WI38 (cell line): ENCODE results near the gene KCNAB2.
"Not testable (repeated sequence)": the region's sequence is repeated elsewhere in the genome, so short reads cannot be mapped to it uniquely, and the experiment has no call there.

ENCODE experiments used
- H3K4me3 ChIP-seq: 2 replicates; pipeline ENCODE4 v1.5.1; 2011; ENCODE audit warnings: low read depth, mild to moderate bottlenecking, control low read depth, low read length
- CTCF ChIP-seq: IDR thresholded peaks from 2 replicates; pipeline ENCODE4 v1.5.1; 2012; ENCODE audit warnings: low read depth, mild to moderate bottlenecking, control low read depth, low read length

Gene KCNAB2

GRCh38 chr1:6052543-6053205 is 7.0 kb downstream of the KCNAB2 start:
- 0 out of 2 replicates have a peak, but pooled peaks have one; percentile 9 for TF ChIP-seq CTCF
- no peak overlapping the region for H3K4me3 ChIP-seq

- no peak for TF ChIP-seq CTCF
- no peak overlapping the region for H3K4me3 ChIP-seq
Observed at GRCh38 chr1:6053206-6053546, 7.5 kb downstream of the KCNAB2 start.

- TF ChIP-seq CTCF: no peak
Observed at GRCh38 chr1:6054596-6054995, 8.9 kb downstream of the KCNAB2 start.

GRCh38 chr1:6056572-6056948 is 10.9 kb downstream of the KCNAB2 start:
- no peak for TF ChIP-seq CTCF
- no peak overlapping the region for H3K4me3 ChIP-seq

More at GRCh38 chr1:6054596-6054995, 8.9 kb downstream of the KCNAB2 start:
- H3K4me3 ChIP-seq: no peak overlapping the region

GRCh38 chr1:6057170-6057845 is 11.6 kb downstream of the KCNAB2 start:
- TF ChIP-seq CTCF: no peak
- no peak overlapping the region for H3K4me3 ChIP-seq

- H3K4me3 ChIP-seq: no peak overlapping the region
- TF ChIP-seq CTCF: no peak
Observed at GRCh38 chr1:6059866-6060265, 14.2 kb downstream of the KCNAB2 start.

GRCh38 chr1:6062670-6063069 is 17.0 kb downstream of the KCNAB2 start:
- H3K4me3 ChIP-seq: no peak overlapping the region
- TF ChIP-seq CTCF: no peak

GRCh38 chr1:6063532-6064053 is 17.9 kb downstream of the KCNAB2 start:
- H3K4me3 ChIP-seq: not testable (repeated sequence)
